Astrocyte (in vitro differentiated cells and primary cell): ENCODE measurements around the gene FKBP7.
"Not testable (repeated sequence)": the region's sequence is repeated elsewhere in the genome, so short reads cannot be mapped to it uniquely, and the experiment has no call there.

ENCODE experiments used
- CTCF ChIP-seq: IDR thresholded peaks from 2 replicates; pipeline ENCODE4 v1.5.1; 2011; ENCODE audit warnings: low read depth, mild to moderate bottlenecking, inconsistent platforms, low read length, moderate library complexity; ENCODE audit not compliant: insufficient read depth
- EZH2 ChIP-seq: IDR thresholded peaks from 2 replicates; pipeline ENCODE4 v1.6.1; 2012; ENCODE audit warnings: mild to moderate bottlenecking, low read length, inconsistent platforms; ENCODE audit not compliant: insufficient read depth

GRCh38 chr2:178423746-178424145, 54.7 kb downstream of the FKBP7 start:
- TF ChIP-seq CTCF, EZH2: not testable (repeated sequence)
